Measurements from ENCODE around the gene APBB1. TPM values are rescaled to one million over a fixed set of nuclear protein-coding genes. Genes with fewer than 3 reads are reported as not detected.
"Not testable (repeated sequence)": the region's sequence is repeated elsewhere in the genome, so short reads cannot be mapped to it uniquely, and the experiment has no call there.

The APBB1 gene
- total RNA-seq, 2 donors from 2014 or later = 60.0 to 63.3 TPM

- no peak overlapping the region for H3K4me3 Mint-ChIP-seq
- H3K4me1 Mint-ChIP-seq = peaks cover 34% of the 10 kb centered on the region
- DNase-seq (no peak), ATAC-seq (no peak)
- H3K36me3 Mint-ChIP-seq (ENCODE audit: low read depth) = peaks cover 7% of the 10 kb centered on the region
- H3K27ac Mint-ChIP-seq = no peak overlapping the region
- H3K27me3 Mint-ChIP-seq = no peaks in the 10 kb centered on the region
- H3K9me3 ChIP-seq (ENCODE audit: control insufficient read depth, low read length, poor library complexity, severe bottlenecking) = no peaks in the 10 kb centered on the region
Observed at GRCh38 chr11:6395470-6396060, 23.3 kb downstream of the APBB1 start.

GRCh38 chr11:6393989-6394670, 24.8 kb downstream of the APBB1 start:
- H3K9me3 ChIP-seq (ENCODE audit: control insufficient read depth, low read length, poor library complexity, severe bottlenecking) = no peaks in the 10 kb centered on the region
- Mint-ChIP-seq H3K4me3 (no peak overlapping the region), H3K27me3 (no peaks in the 10 kb centered on the region), H3K4me1 (peaks cover 37% of the 10 kb centered on the region), H3K36me3 (ENCODE audit: low read depth) (peaks cover 5% of the 10 kb centered on the region), H3K27ac (peak overlapping the region; percentile 84)
- ATAC-seq (no peak), DNase-seq (no peak)

- Mint-ChIP-seq H3K4me3 (peak overlapping the region; percentile 94), H3K27ac (peak overlapping the region; percentile 84), H3K4me1 (peaks cover 36% of the 10 kb centered on the region)
- H3K36me3 Mint-ChIP-seq (ENCODE audit: low read depth); ATAC-seq; DNase-seq; H3K27me3 Mint-ChIP-seq; H3K9me3 ChIP-seq (ENCODE audit: control insufficient read depth, low read length, poor library complexity, severe bottlenecking): not testable (repeated sequence)
Observed at GRCh38 chr11:6392251-6392650, 26.6 kb downstream of the APBB1 start.

DNA sequence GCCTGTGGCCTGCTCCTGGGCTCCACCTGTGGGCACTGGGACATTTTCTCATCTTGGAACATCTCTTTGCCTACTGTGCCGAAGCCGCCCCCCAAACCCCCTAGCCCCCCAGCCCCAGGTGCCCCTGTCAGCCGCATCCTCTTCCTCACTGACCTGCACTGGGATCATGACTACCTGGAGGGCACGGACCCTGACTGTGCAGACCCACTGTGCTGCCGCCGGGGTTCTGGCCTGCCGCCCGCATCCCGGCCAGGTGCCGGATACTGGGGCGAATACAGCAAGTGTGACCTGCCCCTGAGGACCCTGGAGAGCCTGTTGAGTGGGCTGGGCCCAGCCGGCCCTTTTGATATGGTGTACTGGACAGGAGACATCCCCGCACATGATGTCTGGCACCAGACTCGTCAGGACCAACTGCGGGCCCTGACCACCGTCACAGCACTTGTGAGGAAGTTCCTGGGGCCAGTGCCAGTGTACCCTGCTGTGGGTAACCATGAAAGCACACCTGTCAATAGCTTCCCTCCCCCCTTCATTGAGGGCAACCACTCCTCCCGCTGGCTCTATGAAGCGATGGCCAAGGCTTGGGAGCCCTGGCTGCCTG, 27.3 kb downstream of the APBB1 start:
- Mint-ChIP-seq H3K27me3 (no peaks in the 10 kb centered on the region), H3K4me3 (peak overlapping the region; percentile 94), H3K4me1 (peaks cover 36% of the 10 kb centered on the region), H3K27ac (no peak overlapping the region), H3K36me3 (ENCODE audit: low read depth) (peaks cover 5% of the 10 kb centered on the region)
- no peak for ATAC-seq
- DNase-seq = no peak
- H3K9me3 ChIP-seq (ENCODE audit: control insufficient read depth, low read length, poor library complexity, severe bottlenecking) = no peaks in the 10 kb centered on the region

DNA sequence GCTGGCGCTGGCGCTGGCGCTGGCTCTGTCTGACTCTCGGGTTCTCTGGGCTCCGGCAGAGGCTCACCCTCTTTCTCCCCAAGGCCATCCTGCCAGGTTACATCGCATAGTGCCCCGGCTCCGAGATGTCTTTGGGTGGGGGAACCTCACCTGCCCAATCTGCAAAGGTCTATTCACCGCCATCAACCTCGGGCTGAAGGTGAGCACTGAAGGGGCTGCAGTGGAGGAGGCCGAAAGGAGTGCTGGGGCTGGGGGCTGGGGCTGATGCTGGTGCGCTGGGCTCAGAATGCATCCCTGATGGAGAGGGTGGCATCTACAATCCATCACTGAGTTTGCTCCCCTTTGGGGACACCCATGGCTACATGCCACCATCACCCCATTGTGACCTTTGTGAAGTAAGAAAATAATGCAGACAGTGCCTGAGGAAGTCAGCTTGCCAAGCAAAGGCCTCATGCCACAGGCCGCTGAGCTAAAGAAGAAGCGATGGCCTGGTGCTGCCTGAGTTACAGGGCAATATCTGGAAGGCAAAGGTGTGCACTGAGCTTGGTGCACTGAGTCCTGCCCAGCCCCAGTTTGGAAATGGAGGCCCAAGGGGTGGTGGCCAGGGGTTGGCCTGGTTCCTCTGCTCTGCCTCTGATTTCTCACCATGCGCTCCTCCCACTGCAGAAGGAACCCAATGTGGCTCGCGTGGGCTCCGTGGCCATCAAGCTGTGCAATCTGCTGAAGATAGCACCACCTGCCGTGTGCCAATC, 28.0 kb downstream of the APBB1 start:
- H3K9me3 ChIP-seq (ENCODE audit: control insufficient read depth, low read length, poor library complexity, severe bottlenecking) = no peaks in the 10 kb centered on the region
- H3K36me3 Mint-ChIP-seq (ENCODE audit: low read depth) = peaks cover 1% of the 10 kb centered on the region
- H3K4me3 Mint-ChIP-seq = peak overlapping the region; percentile 94
- H3K4me1 Mint-ChIP-seq = peaks cover 32% of the 10 kb centered on the region
- no peak for ATAC-seq
- no peak for DNase-seq
- no peaks in the 10 kb centered on the region for H3K27me3 Mint-ChIP-seq
- peak overlapping the region; percentile 96 for H3K27ac Mint-ChIP-seq

- Mint-ChIP-seq H3K27me3 (no peaks in the 10 kb centered on the region), H3K36me3 (ENCODE audit: low read depth) (no peaks in the 10 kb centered on the region), H3K4me1 (peaks cover 34% of the 10 kb centered on the region), H3K27ac (peak within 1 kb of the TSS; percentile 96), H3K4me3 (peak within 1 kb of the TSS; percentile 94)
- DNase-seq (peak; percentile 87 to 95 (median 94)), ATAC-seq (peak; percentile 93)
- no peaks in the 10 kb centered on the region for H3K9me3 ChIP-seq (ENCODE audit: control insufficient read depth, low read length, poor library complexity, severe bottlenecking)
Observed at GRCh38 chr11:6389905-6390717, 28.8 kb downstream of the APBB1 start, which contains the start of gene SMPD1. Gene SMPD1, plus strand, starts transcription at chr11:6390474. Its CDS starts 125 bp downstream, at chr11:6390599.

GRCh38 chr11:6388748-6389147, 30.1 kb downstream of the APBB1 start:
- H3K27ac Mint-ChIP-seq = peak overlapping the region; percentile 96
- ATAC-seq = no peak
- no peaks in the 10 kb centered on the region for H3K27me3 Mint-ChIP-seq
- no peaks in the 10 kb centered on the region for H3K36me3 Mint-ChIP-seq (ENCODE audit: low read depth)
- DNase-seq = no peak
- H3K4me3 Mint-ChIP-seq = no peak overlapping the region
- no peaks in the 10 kb centered on the region for H3K9me3 ChIP-seq (ENCODE audit: control insufficient read depth, low read length, poor library complexity, severe bottlenecking)
- peaks cover 32% of the 10 kb centered on the region for H3K4me1 Mint-ChIP-seq

GRCh38 chr11:6387811-6388599, 30.9 kb downstream of the APBB1 start:
- Mint-ChIP-seq H3K36me3 (ENCODE audit: low read depth) (no peaks in the 10 kb centered on the region), H3K4me1 (peaks cover 28% of the 10 kb centered on the region), H3K27me3 (no peaks in the 10 kb centered on the region), H3K27ac (no peak overlapping the region), H3K4me3 (no peak overlapping the region)
- no peak for DNase-seq
- no peaks in the 10 kb centered on the region for H3K9me3 ChIP-seq (ENCODE audit: control insufficient read depth, low read length, poor library complexity, severe bottlenecking)
- ATAC-seq = no peak

DNA sequence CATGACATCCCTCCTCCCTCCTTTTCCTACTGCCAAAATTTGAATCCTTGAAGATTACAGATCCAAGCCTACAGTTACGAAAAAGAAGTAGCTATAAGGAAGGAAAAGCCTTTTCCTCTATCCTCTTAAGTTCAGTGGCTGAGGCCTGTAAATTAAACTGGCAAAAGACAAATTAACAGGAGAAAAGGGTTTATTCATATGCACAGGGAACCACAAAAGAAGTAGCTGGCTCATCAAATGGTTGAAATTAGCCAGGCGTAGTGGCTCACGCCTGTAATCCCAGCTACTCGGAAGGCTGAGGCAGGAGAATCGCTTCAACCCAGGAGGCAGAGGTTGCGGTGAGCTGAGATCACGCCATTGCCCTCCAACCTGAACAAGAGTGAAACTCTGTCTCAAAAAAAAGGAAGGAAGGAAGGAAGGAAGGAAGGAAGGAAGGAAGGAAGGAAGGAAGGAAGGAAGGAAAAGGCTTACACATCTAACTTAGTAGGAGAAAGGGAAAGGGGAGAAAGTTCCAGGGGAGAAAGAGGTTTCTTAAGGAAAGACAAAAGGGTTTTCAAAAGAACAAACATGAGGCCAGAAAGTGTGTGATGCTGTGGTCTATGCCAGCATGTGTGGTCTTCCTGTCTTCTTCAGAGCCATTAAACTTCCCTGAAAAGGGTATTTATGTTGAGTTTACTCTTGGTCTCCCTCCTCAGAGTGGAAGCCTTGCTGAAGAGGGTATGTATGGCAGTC, 33.7 kb downstream of the APBB1 start:
- ATAC-seq (no peak), DNase-seq (no peak)
- Mint-ChIP-seq H3K27me3 (no peaks in the 10 kb centered on the region), H3K4me3 (no peak overlapping the region), H3K36me3 (ENCODE audit: low read depth) (no peaks in the 10 kb centered on the region), H3K27ac (peak overlapping the region; percentile 81), H3K4me1 (peaks cover 14% of the 10 kb centered on the region)
- no peaks in the 10 kb centered on the region for H3K9me3 ChIP-seq (ENCODE audit: control insufficient read depth, low read length, poor library complexity, severe bottlenecking)

DNA sequence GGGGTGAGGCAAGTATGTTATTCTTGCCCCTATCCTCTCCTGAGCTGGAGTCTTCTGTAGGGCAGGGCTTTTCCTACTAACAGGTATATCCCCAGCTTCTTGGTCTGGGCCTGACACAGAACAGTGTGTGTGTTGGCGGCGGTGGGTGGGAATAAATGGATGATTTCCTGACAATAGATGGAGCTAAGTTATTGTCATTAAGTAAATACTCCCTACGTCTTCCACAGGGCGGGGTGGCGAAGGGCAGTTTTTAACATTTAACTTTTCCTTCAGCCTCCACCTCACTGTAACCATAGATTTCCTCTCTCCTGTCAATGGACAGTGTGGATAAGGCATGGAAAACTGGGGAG, 40.3 kb downstream of the APBB1 start:
- Mint-ChIP-seq H3K4me1 (peaks cover 13% of the 10 kb centered on the region), H3K27ac (no peak overlapping the region), H3K36me3 (ENCODE audit: low read depth) (no peaks in the 10 kb centered on the region), H3K4me3 (no peak overlapping the region), H3K27me3 (no peaks in the 10 kb centered on the region)
- H3K9me3 ChIP-seq (ENCODE audit: control insufficient read depth, low read length, poor library complexity, severe bottlenecking) = no peaks in the 10 kb centered on the region
- no peak for DNase-seq
- no peak for ATAC-seq

DNA sequence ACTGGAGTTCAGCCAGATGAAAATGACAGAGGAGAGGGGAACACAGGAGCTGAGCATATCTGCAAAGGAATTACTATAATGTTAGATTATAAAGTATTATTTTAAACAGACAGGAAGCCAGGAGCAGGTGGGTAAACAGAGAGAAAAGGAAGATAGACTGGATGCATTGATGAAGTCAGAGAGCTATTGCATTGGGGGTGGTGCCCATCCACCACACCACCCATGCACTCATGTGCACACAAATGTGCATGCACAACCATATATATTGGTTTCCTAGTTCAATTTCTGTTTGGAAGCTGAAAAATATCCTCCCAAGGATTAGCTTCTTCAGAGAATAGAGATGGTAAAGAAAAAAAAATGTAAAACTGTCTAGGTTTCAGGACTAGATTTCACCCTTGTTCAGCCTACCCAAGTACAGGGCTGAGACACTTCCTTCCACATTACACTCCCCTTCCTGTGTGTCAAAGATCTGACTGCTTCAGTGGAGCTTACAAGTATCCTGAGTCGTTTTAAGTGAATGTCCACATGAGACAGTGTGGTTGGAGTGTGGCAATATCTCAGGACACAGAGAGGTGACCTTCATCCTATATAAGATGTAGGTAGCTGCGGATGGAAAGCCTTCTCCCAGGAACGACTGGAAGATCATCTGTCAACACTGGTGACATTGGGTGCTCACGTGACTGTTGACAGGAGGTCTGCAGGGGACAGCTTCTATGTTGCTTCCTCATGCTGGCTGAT, 40.8 kb downstream of the APBB1 start:
- Mint-ChIP-seq H3K4me1 (peaks cover 13% of the 10 kb centered on the region), H3K27me3 (no peaks in the 10 kb centered on the region), H3K36me3 (ENCODE audit: low read depth) (no peaks in the 10 kb centered on the region), H3K4me3 (no peak overlapping the region), H3K27ac (peak overlapping the region; percentile 29)
- DNase-seq (no peak), ATAC-seq (peak; percentile 71)
- H3K9me3 ChIP-seq (ENCODE audit: control insufficient read depth, low read length, poor library complexity, severe bottlenecking) = no peaks in the 10 kb centered on the region
